Endothelial cell of umbilical vein (primary cell): ENCODE data around the gene ANAPC2. TPM values are rescaled to one million over a fixed set of nuclear protein-coding genes. Genes with fewer than 3 reads are reported as not detected.

Experiments used
- BruUV-seq: library from RNA; stranded (reverse); fragments of 400-500 nt; replicated peaks from 2 replicates; lab custom pipeline; 2021; lab: Mats Ljungman, UMichigan
- CTCF ChIA-PET: fragments of 300-600, 350-600 bp; sonication (Branson Sonifier 250); formaldehyde crosslinking; loops from one replicate; lab custom pipeline; 2021; ENCODE audit warnings: antibody characterized with exemption, inconsistent platforms; lab: Charles Lee
- POLR2A ChIA-PET: fragments of 300-600, 350-600 bp; sonication (Branson Sonifier 250); formaldehyde crosslinking; loops from one replicate; lab custom pipeline; 2021; ENCODE audit warnings: antibody characterized with exemption, inconsistent platforms; lab: Charles Lee
- DNase-seq: peaks from one replicate; pipeline ENCODE4 v3.0.0-alpha.2; 2011; ENCODE audit warnings: low read depth, low spot score
- FAIRE-seq: peaks from 2 replicates; lab custom pipeline; 2011; peaks lifted over from hg19 to GRCh38; lab: Jason Lieb, UNC
- H2AFZ ChIP-seq: 2 replicates; pipeline ENCODE4 v1.6.0; 2012; ENCODE audit warnings: low read depth, low read length, control low read depth, inconsistent platforms
- H3K27ac ChIP-seq: 2 replicates; pipeline ENCODE4 v1.5.1; 2011; ENCODE audit warnings: low read depth, mild to moderate bottlenecking, control low read depth, low read length, moderate library complexity; ENCODE audit not compliant: insufficient read depth
- H3K27me3 ChIP-seq, 2 experiments: 2 replicates each; pipeline versions ENCODE4 v1.6.0 to v1.6.1; 2011; ENCODE audit warnings: low read length in 2 of 2, mixed read lengths in 1 of 2; ENCODE audit not compliant: control insufficient read depth in 2 of 2, insufficient read depth in 2 of 2
- H3K36me3 ChIP-seq, 2 experiments: 2 replicates in 1 of 2; 3 replicates in 1 of 2; pipeline ENCODE4 v1.5.1; 2011; ENCODE audit warnings: low read length in 2 of 2, mild to moderate bottlenecking in 1 of 2, moderate library complexity in 1 of 2; ENCODE audit not compliant: control insufficient read depth in 2 of 2, insufficient read depth in 2 of 2; ENCODE audit errors: extremely low read depth in 1 of 2
- H3K4me1 ChIP-seq: 3 replicates; pipeline ENCODE4 v1.5.1; 2011; ENCODE audit warnings: mild to moderate bottlenecking, low read length; ENCODE audit not compliant: control insufficient read depth, insufficient read depth; ENCODE audit errors: extremely low read depth
- H3K4me2 ChIP-seq: 2 replicates; pipeline ENCODE4 v1.6.1; 2011; ENCODE audit warnings: low read length, control low read depth, mixed read lengths; ENCODE audit not compliant: insufficient read depth
- H3K4me3 ChIP-seq, 3 experiments: fragments of 200-600 bp in 1 of 3; sonication (generic), shearing (Covaris generic) in 1 of 3; replicated peaks in 1 of 3; 2 replicates each; pipeline ENCODE4 v1.5.1; 2011 to 2016; ENCODE audit warnings: control low read depth in 3 of 3, low read length in 3 of 3, mild to moderate bottlenecking in 2 of 3, inconsistent platforms in 1 of 3, low read depth in 1 of 3, moderate library complexity in 1 of 3; ENCODE audit not compliant: insufficient read depth in 1 of 3
- H3K79me2 ChIP-seq: 2 replicates; pipeline ENCODE4 v1.6.0; 2012; ENCODE audit warnings: low read length, inconsistent platforms; ENCODE audit not compliant: control insufficient read depth, insufficient read depth
- H3K9ac ChIP-seq: replicated peaks from 2 replicates; pipeline ENCODE3; 2011; ENCODE audit warnings: low read length, control low read depth; ENCODE audit not compliant: insufficient read depth; ENCODE audit errors: extremely low read depth
- H3K9me1 ChIP-seq: replicated peaks from 3 replicates; pipeline ENCODE4 v1.6.0; 2011; ENCODE audit warnings: mild to moderate bottlenecking, low read length; ENCODE audit not compliant: control insufficient read depth, insufficient read depth; ENCODE audit errors: extremely low read depth
- H3K9me3 ChIP-seq: replicated peaks from 2 replicates; pipeline ENCODE4 v1.5.1; 2012; ENCODE audit warnings: low read length, inconsistent platforms; ENCODE audit not compliant: control insufficient read depth, insufficient read depth
- H4K20me1 ChIP-seq: replicated peaks from 2 replicates; pipeline ENCODE3; 2011; ENCODE audit warnings: mild to moderate bottlenecking, low read length; ENCODE audit not compliant: control insufficient read depth, insufficient read depth; ENCODE audit errors: extremely low read depth
- FOS ChIP-seq: IDR thresholded peaks from 2 replicates; pipeline ENCODE4 v1.6.1; 2011; ENCODE audit warnings: mild to moderate bottlenecking, low read length, moderate library complexity, borderline replicate concordance; ENCODE audit not compliant: insufficient read depth
- GATA2 ChIP-seq: IDR thresholded peaks from 2 replicates; pipeline ENCODE4 v1.7.0; 2011; ENCODE audit warnings: low read depth, mild to moderate bottlenecking, moderate library complexity, mixed read lengths, low read length; ENCODE audit not compliant: insufficient read length, insufficient read depth
- JUN ChIP-seq: IDR thresholded peaks from 2 replicates; pipeline ENCODE4 v1.6.1; 2011; ENCODE audit warnings: borderline replicate concordance, low read depth; ENCODE audit not compliant: insufficient read length, insufficient read depth
- MYC ChIP-seq: IDR thresholded peaks from one replicate; pipeline ENCODE4 v1.6.1; 2011; ENCODE audit warnings: mild to moderate bottlenecking, low read depth, low read length
- POLR2A ChIP-seq: IDR thresholded peaks from 2 replicates; pipeline ENCODE4 v1.6.1; 2012; ENCODE audit warnings: low read depth, mild to moderate bottlenecking, control low read depth, low read length
- dilution Hi-C: fragments of 300-500 bp; cut with MboI; formaldehyde crosslinking; loops from one replicate; pipeline ENCODE4 v1.15.0; 2019; ENCODE audit warnings: low sequenced_read_pairs; ENCODE audit not compliant: extremely low pct_ligation_motif_present
- intact Hi-C: fragments of 100-400 bp; cut with micrococcal nuclease; formaldehyde crosslinking; loops from one replicate; pipeline ENCODE4 v1.10.0; 2022
- polyA plus RNA-seq, 4 experiments: library from polyadenylated mRNA; depleted of rRNA in 3 of 4; stranded (reverse) in 3 of 4; unstranded in 1 of 4; fragments of >200 nt; gene quantifications; 2 replicates each; pipeline versions ENCODE4 v1.2.1 to v1.2.3, GENCODE V29; 2011 to 2012; ENCODE audit warnings: missing spikeins in 1 of 4
- total RNA-seq: library from RNA; stranded (reverse); gene quantifications from 2 replicates; pipeline ENCODE4 v1.2.3, GENCODE V29; 2021

ANAPC2 gene
- total and polyA plus RNA-seq, 2 donors (not counting 3 experiments of a cell fraction or from before 2014, with no cell fraction given): 44.8 to 69.2 TPM

- H3K9me1 ChIP-seq: no peaks in the 10 kb centered on the region
- peaks cover 0 to 56% of the 10 kb centered on the region in 2 experiments for H3K36me3 ChIP-seq
- no peaks in the 10 kb centered on the region for H3K9me3 ChIP-seq
- no peak overlapping the region for H3K9ac ChIP-seq
- H4K20me1 ChIP-seq: no peaks in the 10 kb centered on the region
- H3K27ac ChIP-seq: no peak overlapping the region
- DNase-seq (no peak), FAIRE-seq (no peak)
- H3K4me2 ChIP-seq: no peak overlapping the region
- no peak overlapping the region for H2AFZ ChIP-seq
- ChIA-PET CTCF (interaction anchor here (0.7 kb wide), 1 partner anchor 45 kb away, joined by 3 read pairs; the partner anchor contains the start of gene RNF224), POLR2A (no interaction called here)
- intact Hi-C loops: no loop called here
- H3K27me3 ChIP-seq: no peaks in the 10 kb centered on the region
- peaks cover 15% of the 10 kb centered on the region for H3K4me1 ChIP-seq
- H3K4me3 ChIP-seq: no peak overlapping the region
- H3K79me2 ChIP-seq: peaks cover 18% of the 10 kb centered on the region
- BruUV-seq: no TSS peak
- dilution Hi-C loops: no loop called here
- no peak for TF ChIP-seq GATA2
- TF ChIP-seq JUN: no peak
- no peak for TF ChIP-seq MYC
- TF ChIP-seq FOS: no peak
Measured at GRCh38 chr9:137182836-137183235, 5.5 kb downstream of the ANAPC2 start.

DNA sequence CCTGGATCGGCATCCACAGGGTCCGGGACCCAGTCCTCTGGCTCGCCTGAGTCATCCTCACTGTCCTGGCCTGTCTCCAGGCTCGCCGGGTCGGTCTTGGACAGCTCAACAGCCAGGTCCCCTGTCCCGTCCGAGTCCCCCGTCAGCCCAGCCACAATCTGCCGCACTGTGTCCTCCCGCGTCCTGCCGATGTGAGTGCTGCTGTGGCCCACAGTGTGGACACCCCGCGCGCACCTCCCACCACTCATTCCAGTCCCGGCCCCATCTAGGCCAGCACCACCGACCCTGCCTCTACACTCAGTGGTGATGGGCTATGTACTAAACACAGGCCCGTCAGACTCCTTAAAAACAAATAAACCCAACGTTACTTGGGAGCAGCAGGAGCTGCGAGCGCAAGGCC, 6.7 kb downstream of the ANAPC2 start:
- ChIA-PET CTCF (interaction anchor here (1.4 kb wide), 1 partner anchor 55 kb away, joined by 5 read pairs; no protein-coding TSS in a partner anchor), POLR2A (no interaction called here)
- Histone ChIP-seq H4K20me1 (no peaks in the 10 kb centered on the region), H3K27ac (no peak overlapping the region), H3K27me3 (no peaks in the 10 kb centered on the region), H3K9ac (no peak overlapping the region), H2AFZ (no peak overlapping the region), H3K9me1 (no peaks in the 10 kb centered on the region), H3K9me3 (no peaks in the 10 kb centered on the region), H3K79me2 (peaks cover 7% of the 10 kb centered on the region), H3K4me2 (no peak overlapping the region), H3K36me3 (peaks cover 0 to 56% of the 10 kb centered on the region in 2 experiments), H3K4me1 (peaks cover 6% of the 10 kb centered on the region), H3K4me3 (no peak overlapping the region)
- DNase-seq (no peak), FAIRE-seq (no peak)
- BruUV-seq: no TSS peak
- dilution Hi-C loops: no loop called here
- intact Hi-C loops: no loop called here
- TF ChIP-seq GATA2 (no peak), POLR2A (no peak), MYC (no peak)
